GM18870 (cell line): ENCODE measurements around the gene C3orf22.

ENCODE experiments used
- ATAC-seq: cut with Tn5 transposase; IDR thresholded peaks from one replicate; pipeline ENCODE4 v1.9.1; 2021; ENCODE audit warnings: moderate library complexity; ENCODE audit not compliant: unreplicated experiment

Gene C3orf22

DNA sequence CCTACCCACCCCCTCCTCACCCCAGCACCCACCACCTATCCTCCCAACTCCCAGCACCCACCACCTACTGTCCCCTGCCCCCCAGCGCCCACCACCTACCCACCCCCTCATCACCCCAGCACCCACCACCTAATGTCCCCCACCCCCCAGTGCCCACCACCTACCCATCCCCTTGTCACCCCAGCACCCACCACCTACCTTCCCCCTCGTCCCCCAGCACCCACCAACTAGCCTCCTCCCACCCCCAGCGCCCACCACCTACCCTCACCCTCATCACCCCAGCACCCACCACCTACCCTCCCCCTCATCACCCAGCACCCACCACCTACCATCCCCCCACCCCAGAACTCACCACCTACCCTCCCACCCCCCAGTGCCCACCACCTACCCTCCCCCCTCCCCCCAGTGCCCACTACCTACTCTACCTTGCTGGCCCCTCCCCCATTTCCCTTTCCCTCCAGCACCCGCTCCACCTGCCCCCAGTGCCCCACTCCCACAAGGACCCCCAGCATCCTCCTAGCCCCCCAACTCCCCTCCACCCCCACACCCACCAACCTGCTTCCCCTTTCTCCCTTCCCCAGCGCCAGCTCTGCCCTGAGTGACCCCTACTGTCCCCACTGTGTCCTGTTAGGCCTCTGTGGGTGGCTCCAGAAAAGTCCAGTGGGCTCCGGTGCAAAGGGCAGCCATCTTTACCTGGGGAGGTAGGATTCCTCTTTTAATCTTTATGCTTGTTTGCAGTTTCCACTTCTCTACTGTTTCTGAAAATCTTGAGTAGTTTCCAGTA, 42.4 kb downstream of the C3orf22 start:
- ATAC-seq, result no peak

DNA sequence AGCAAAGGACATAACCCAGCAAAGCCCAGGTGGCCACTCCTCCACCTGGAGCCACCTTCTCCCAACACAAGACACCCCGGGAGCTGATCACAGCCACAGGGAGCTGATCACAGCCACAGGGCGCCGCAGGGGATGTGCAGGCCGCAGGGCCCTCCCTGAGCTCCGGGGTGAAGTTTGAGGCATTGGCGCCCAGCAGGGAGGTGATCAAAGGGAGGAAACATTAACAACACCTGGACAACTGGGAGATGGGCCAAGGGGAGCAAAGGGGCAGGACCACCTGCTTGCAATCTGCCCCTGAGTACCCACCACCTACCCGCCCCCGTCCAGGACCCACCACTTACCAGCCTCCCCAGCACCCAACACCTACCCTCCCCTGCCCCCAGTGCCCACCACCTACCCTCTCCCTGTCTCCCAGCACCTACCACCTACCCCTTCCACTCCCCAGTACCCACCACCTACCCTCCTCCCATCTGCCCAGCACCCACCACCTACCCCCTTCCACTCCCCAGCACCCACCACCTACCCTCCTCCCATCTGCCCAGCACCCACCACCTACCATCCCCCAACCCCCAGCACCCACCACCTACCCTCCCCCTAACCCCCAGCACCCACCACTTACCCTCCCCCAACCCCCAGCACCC, 43.5 kb downstream of the C3orf22 start:
- ATAC-seq, result no peak

DNA sequence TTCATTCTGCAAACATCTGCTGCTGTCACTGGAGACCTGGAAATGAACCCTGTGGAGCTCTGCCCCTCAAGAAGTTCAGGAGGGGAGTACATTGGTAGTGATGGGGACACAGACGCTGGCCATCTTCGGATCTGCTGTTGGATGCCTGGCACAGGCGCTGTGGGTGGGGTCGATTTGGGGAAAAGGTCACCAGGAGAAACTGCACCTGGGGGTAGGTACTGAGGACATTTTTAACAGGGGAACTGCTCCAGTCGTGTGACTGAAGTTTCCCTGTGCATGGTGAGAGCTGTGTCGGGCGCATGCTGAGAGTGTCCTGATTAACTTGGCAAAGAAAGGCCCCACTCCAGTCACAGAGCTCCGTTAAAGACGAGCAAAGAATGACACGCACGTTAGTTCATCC, 44.6 kb downstream of the C3orf22 start:
- ATAC-seq, result no peak

- ATAC-seq, result no peak
These were observed 45.6 kb downstream of the C3orf22 start for GRCh38 chr3:126512916-126513650.

DNA sequence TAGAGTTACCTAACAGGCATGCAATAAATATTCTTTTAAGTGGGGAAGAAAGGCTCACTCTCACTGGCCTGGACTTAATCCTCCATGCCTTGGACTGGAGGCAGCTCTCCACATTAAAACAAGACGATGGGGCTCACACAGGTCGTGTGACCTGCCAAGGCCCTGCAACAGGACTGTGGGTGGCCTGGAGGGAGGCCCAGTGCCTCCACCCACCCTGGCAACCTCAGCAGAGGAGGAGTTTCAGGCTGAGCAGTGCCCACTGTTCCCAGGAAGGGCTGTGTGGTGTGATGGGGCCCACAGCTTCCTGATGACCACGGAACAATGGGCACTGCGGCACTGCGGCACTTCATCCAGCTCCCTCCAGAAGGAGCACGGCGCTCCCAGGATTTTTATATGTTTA, 46.7 kb downstream of the C3orf22 start:
- ATAC-seq, result no peak

DNA sequence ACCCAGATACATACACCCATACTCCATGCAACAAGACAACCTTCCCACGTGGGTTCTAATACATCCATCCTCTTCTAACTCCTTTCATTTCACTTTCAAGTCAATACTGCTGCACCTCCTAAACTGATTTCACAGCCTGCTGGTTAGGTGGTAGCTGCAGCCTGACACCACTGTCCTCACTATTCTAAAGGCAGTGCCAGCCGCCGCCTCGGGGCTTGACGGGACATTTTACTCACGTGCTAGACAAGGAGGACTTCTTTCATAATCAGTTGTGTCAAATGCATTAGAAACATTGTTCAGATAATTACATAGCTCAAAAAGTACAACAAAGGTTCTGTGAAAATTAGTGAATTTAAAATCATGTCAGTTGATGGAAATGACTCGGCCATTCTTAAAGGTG, 47.4 kb downstream of the C3orf22 start:
- ATAC-seq, result no peak

- ATAC-seq, result no peak
These were observed 48.3 kb downstream of the C3orf22 start for GRCh38 chr3:126510308-126510910.

GRCh38 chr3:126509597-126510307, 49.0 kb downstream of the C3orf22 start:
- no peak for ATAC-seq

- no peak for ATAC-seq
These were observed 50.2 kb downstream of the C3orf22 start for GRCh38 chr3:126508564-126508964.

- no peak for ATAC-seq
These were observed 50.8 kb downstream of the C3orf22 start for GRCh38 chr3:126507886-126508285.

- no peak for ATAC-seq
These were observed 55.0 kb downstream of the C3orf22 start for GRCh38 chr3:126503701-126504100.

DNA sequence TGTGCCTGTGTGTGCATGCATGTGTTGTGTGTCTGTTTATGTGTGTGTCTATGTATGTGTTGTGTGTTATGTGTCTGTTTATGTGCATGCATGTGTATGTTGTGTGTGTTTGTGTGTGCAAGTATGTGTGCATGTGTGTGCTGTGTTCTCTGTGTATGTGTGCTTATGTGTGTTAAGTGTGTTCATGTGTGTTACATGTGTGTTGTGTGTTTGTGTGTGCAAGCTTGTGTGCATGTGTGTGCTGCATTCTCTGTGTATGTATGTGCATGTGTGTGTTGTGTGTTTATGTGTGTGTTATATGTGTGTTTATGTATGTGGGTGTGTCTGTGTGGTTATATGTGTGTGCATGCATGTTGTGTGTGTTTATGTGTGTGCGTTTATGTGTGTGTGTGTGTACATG, 56.1 kb downstream of the C3orf22 start:
- ATAC-seq, result no peak

DNA sequence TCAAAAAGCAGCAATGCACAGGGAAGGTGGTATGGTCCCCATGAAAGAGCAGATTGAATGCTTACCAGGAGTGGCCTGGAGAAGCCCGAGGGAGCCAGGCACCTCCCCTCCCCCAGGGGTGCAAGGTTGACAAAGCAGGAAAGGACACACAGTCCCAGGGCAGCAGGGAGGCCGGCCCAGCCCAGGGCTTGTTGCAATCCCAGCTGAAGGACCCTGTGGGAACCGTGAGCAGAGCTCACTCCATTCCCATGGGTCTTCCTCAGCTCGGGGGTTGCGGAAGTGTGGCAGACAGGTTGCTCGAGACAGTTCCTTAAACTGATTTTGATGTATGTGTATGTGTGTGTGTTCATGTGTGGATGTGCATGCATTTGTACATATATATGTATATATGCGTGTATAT, 57.0 kb downstream of the C3orf22 start:
- no peak for ATAC-seq

GRCh38 chr3:126501054-126501453, 57.7 kb downstream of the C3orf22 start:
- ATAC-seq, result no peak

- no peak for ATAC-seq
These were observed 58.7 kb downstream of the C3orf22 start for GRCh38 chr3:126500016-126500415.
